ENCODE data around the gene ADO.

GRCh38 chr10:62818426-62819011 lies 14.0 kb downstream of the ADO start:
- TF ChIP-seq CTCF (conservative IDR thresholded peaks at IDR 0.05) = no peak
- no peak for TF ChIP-seq EZH2 (IDR thresholded peaks at IDR 0.05; ENCODE audit: low read depth)
